GM21528 (cell line): Measurements from ENCODE around the gene WDR75.

ENCODE experiments used
- ATAC-seq: cut with Tn5 transposase; IDR thresholded peaks from one replicate; pipeline ENCODE4 v1.9.1; 2021; ENCODE audit warnings: mild to moderate bottlenecking, moderate library complexity; ENCODE audit not compliant: unreplicated experiment, low FRiP score

WDR75 gene

GRCh38 chr2:189524746-189525145, 83.5 kb downstream of the WDR75 start:
- no peak for ATAC-seq
